Stimulated activated CD4-positive, alpha-beta T cell treated with anti-CD3 and anti-CD28 coated beads, Interleukin-4, amount 100 ng/mL, for 24 hours (primary cell): ENCODE measurements around the gene ZNF408.
"Not testable (repeated sequence)": the region's sequence is repeated elsewhere in the genome, so short reads cannot be mapped to it uniquely, and the experiment has no call there.

Experiments
- DNase-seq: peaks from one replicate; pipeline ENCODE4 v3.0.0-alpha.2; 2020

ZNF408 gene

GRCh38 chr11:46700241-46701077, at the start of gene ZNF408, which contains the start of gene ARHGAP1:
Gene ZNF408 (plus strand): TSS chr11:46701031. CDS start chr11:46701048, 17 bp downstream.
Gene ARHGAP1 (minus strand): TSS chr11:46700619. CDS start chr11:46696107, 4,512 bp downstream.
- DNase-seq, result peak; percentile 100

- DNase-seq, result no peak
Measured at GRCh38 chr11:46655631-46656030, 45.2 kb upstream of the ZNF408 start.

GRCh38 chr11:46657186-46657585, 43.6 kb upstream of the ZNF408 start:
- DNase-seq, result no peak

GRCh38 chr11:46658259-46658658, 42.6 kb upstream of the ZNF408 start:
- DNase-seq, result no peak

- DNase-seq, result no peak
Measured at GRCh38 chr11:46659908-46660307, 40.9 kb upstream of the ZNF408 start.

- DNase-seq, result no peak
Measured at GRCh38 chr11:46661836-46662235, 39.0 kb upstream of the ZNF408 start.

GRCh38 chr11:46662366-46662765, 38.5 kb upstream of the ZNF408 start:
- no peak for DNase-seq

GRCh38 chr11:46663277-46663940, 37.4 kb upstream of the ZNF408 start:
- no peak for DNase-seq

- no peak for DNase-seq
Measured at GRCh38 chr11:46664612-46665011, 36.2 kb upstream of the ZNF408 start.

- no peak for DNase-seq
Measured at GRCh38 chr11:46665356-46665755, 35.5 kb upstream of the ZNF408 start.

GRCh38 chr11:46666516-46666915, 34.3 kb upstream of the ZNF408 start:
- DNase-seq, result no peak

GRCh38 chr11:46667043-46667481, 33.8 kb upstream of the ZNF408 start:
- DNase-seq, result no peak

- DNase-seq, result no peak
Measured at GRCh38 chr11:46668480-46669085, 32.2 kb upstream of the ZNF408 start.

- no peak for DNase-seq
Measured at GRCh38 chr11:46669711-46670139, 31.1 kb upstream of the ZNF408 start.

GRCh38 chr11:46670521-46670920, 30.3 kb upstream of the ZNF408 start:
- DNase-seq, result not testable (repeated sequence)

GRCh38 chr11:46671958-46672315, 28.9 kb upstream of the ZNF408 start:
- DNase-seq, result no peak

- DNase-seq, result no peak
Measured at GRCh38 chr11:46672381-46672839, 28.4 kb upstream of the ZNF408 start.

- DNase-seq, result no peak
Measured at GRCh38 chr11:46673713-46674462, 26.9 kb upstream of the ZNF408 start.

GRCh38 chr11:46674463-46675287, 26.2 kb upstream of the ZNF408 start:
- DNase-seq, result no peak

- no peak for DNase-seq
Measured at GRCh38 chr11:46675288-46675851, 25.5 kb upstream of the ZNF408 start.

- DNase-seq, result no peak
Measured at GRCh38 chr11:46675949-46676348, 24.9 kb upstream of the ZNF408 start.
